Endodermal cell (in vitro differentiated cells): ENCODE results near the gene PLCB1. TPM values are rescaled to one million over a fixed set of nuclear protein-coding genes. Genes with fewer than 3 reads are reported as not detected.

Source experiments
- DNase-seq: peaks from one replicate; pipeline ENCODE4 v3.0.0-alpha.2; 2017
- H3K27ac ChIP-seq: 2 replicates; pipeline ENCODE4 v1.5.1; 2013; ENCODE audit warnings: mild to moderate bottlenecking, low read depth, low read length, moderate library complexity
- H3K27me3 ChIP-seq: 2 replicates; pipeline ENCODE4 v1.6.1; 2013; ENCODE audit warnings: mild to moderate bottlenecking, low read length, moderate library complexity; ENCODE audit not compliant: insufficient read depth, control insufficient read depth, poor library complexity, severe bottlenecking
- H3K36me3 ChIP-seq: 2 replicates; pipeline ENCODE4 v1.7.0; 2013; ENCODE audit warnings: mild to moderate bottlenecking, low read length, moderate library complexity; ENCODE audit not compliant: control insufficient read depth, insufficient read depth
- H3K4me1 ChIP-seq: one replicate; pipeline ENCODE4 v1.7.0; 2013; ENCODE audit warnings: low read length; ENCODE audit not compliant: control insufficient read depth, insufficient read depth
- H3K4me3 ChIP-seq: 2 replicates; pipeline ENCODE4 v1.5.1; 2013; ENCODE audit warnings: mild to moderate bottlenecking, low read length, moderate library complexity
- H3K9ac ChIP-seq: 2 replicates; pipeline ENCODE4 v1.6.1; 2013; ENCODE audit warnings: mild to moderate bottlenecking, low read length, moderate library complexity; ENCODE audit not compliant: poor library complexity, severe bottlenecking; ENCODE audit errors: extremely low read depth
- H3K9me3 ChIP-seq: 2 replicates; pipeline ENCODE4 v1.6.1; 2013; ENCODE audit warnings: mild to moderate bottlenecking, low read length, moderate library complexity; ENCODE audit not compliant: control insufficient read depth
- H3K27ac Mint-ChIP-seq: 2 replicates; pipeline ENCODE4 v1.8.0; 2020; ENCODE audit warnings: mixed read lengths
- H3K27me3 Mint-ChIP-seq: 2 replicates; pipeline ENCODE4 v1.8.0; 2021; ENCODE audit warnings: mild to moderate bottlenecking, mixed read lengths; ENCODE audit not compliant: insufficient read depth
- H3K36me3 Mint-ChIP-seq: 2 replicates; pipeline ENCODE4 v1.8.0; 2020; ENCODE audit warnings: low read depth, mixed read lengths
- H3K4me1 Mint-ChIP-seq: 2 replicates; pipeline ENCODE4 v1.8.0; 2020; ENCODE audit warnings: mixed read lengths
- H3K4me3 Mint-ChIP-seq: 2 replicates; pipeline ENCODE4 v1.8.0; 2020; ENCODE audit warnings: mild to moderate bottlenecking, moderate library complexity, mixed read lengths
- H3K9me3 Mint-ChIP-seq: 2 replicates; pipeline ENCODE4 v1.8.0; 2020; ENCODE audit warnings: mild to moderate bottlenecking, mixed read lengths
- WGBS, 2 experiments: methylation state at CpG; one replicate each; pipeline versions ENCODE4 v1.1.5 to v1.1.7; 2013; ENCODE audit warnings: missing lambda C conversion rate in 2 of 2, mixed read lengths in 1 of 2; ENCODE audit not compliant: insufficient coverage in 1 of 2, insufficient read length in 1 of 2; 5-methylcytosine and 5-hydroxymethylcytosine counted together
- total RNA-seq, 2 donors: library from RNA; stranded (reverse); fragmentation: NEBNext Ultra II Directional in 1 of 2; extraction: Animal tissue kit (Norgen Biotek cat#: 25700) in 1 of 2; gene quantifications; 2 replicates in 1 of 2; 3 replicates in 1 of 2; pipeline ENCODE4 v1.2.1, GENCODE V29; 2021
- TF ChIP-seq, protein P1 (sequence below): fragments of 200-600 bp; sonication (generic); conservative IDR thresholded peaks from 2 replicates; pipeline ENCODE4 v1.5.0; 2021; ENCODE audit warnings: antibody characterized with exemption, mild to moderate bottlenecking

Gene PLCB1
- total RNA-seq, 2 donors from 2014 or later = 15.3 to 16.5 TPM

DNA sequence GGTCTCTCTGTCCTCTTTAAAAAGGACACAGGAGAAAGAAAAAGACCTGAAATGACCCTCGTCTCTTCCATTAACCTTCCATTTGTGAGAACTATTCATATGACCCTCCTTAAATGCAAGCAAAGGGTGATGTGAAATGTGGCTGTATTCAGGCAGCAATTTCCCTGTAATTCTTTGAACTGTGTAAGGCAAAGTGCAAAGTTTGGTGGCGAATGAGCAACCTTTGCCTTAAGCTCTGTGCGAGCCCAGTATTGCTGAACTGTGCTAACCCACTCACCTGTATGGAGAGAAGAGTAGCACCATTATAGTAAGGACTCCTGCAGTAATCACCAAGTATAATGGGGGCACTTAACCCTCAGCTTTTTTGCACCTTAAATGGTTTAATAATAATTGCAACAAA lies 223.4 kb downstream of the PLCB1 start:
- no peak overlapping the region for H3K4me3 ChIP-seq
- H3K27me3 Mint-ChIP-seq = no peaks in the 10 kb centered on the region
- TF ChIP-seq, protein P1, sequence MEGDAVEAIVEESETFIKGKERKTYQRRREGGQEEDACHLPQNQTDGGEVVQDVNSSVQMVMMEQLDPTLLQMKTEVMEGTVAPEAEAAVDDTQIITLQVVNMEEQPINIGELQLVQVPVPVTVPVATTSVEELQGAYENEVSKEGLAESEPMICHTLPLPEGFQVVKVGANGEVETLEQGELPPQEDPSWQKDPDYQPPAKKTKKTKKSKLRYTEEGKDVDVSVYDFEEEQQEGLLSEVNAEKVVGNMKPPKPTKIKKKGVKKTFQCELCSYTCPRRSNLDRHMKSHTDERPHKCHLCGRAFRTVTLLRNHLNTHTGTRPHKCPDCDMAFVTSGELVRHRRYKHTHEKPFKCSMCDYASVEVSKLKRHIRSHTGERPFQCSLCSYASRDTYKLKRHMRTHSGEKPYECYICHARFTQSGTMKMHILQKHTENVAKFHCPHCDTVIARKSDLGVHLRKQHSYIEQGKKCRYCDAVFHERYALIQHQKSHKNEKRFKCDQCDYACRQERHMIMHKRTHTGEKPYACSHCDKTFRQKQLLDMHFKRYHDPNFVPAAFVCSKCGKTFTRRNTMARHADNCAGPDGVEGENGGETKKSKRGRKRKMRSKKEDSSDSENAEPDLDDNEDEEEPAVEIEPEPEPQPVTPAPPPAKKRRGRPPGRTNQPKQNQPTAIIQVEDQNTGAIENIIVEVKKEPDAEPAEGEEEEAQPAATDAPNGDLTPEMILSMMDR = no peak
- peaks cover 23% of the 10 kb centered on the region for H3K4me1 Mint-ChIP-seq
- H3K36me3 Mint-ChIP-seq = no peaks in the 10 kb centered on the region
- H3K27ac ChIP-seq = no peak overlapping the region
- H3K36me3 ChIP-seq = no peaks in the 10 kb centered on the region
- H3K4me1 ChIP-seq = peaks cover 9% of the 10 kb centered on the region
- WGBS, 2 experiments = 87 to 88% methylated on average over 2 to 3 of the region's 3 CpGs
- H3K9ac ChIP-seq = no peak overlapping the region
- no peak overlapping the region for H3K4me3 Mint-ChIP-seq
- DNase-seq = no peak
- peaks cover 3% of the 10 kb centered on the region for H3K9me3 ChIP-seq
- no peaks in the 10 kb centered on the region for H3K9me3 Mint-ChIP-seq
- no peak overlapping the region for H3K27ac Mint-ChIP-seq
- H3K27me3 ChIP-seq = no peaks in the 10 kb centered on the region

DNA sequence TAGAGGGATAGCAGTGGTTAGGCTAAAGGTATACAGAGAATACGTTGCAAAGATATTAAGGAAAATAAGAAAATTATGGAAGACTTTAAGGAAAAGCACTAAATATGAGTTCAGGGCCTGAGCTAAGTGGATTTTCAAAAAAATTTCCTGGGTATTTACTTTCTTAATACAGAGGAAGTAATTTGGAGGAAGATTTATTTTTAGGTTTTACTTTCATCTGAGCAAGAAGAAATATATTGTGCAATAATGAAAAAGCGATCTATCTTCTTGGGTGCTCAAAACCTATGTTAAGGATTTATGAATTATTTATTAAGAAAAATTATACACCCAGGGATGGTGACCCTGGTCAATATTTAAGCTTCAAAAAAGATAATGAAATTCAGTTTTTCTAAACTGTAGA lies 224.7 kb downstream of the PLCB1 start:
- WGBS, 2 experiments = 92 to 97% methylated on average over 1 to 2 of the region's 2 CpGs

DNA sequence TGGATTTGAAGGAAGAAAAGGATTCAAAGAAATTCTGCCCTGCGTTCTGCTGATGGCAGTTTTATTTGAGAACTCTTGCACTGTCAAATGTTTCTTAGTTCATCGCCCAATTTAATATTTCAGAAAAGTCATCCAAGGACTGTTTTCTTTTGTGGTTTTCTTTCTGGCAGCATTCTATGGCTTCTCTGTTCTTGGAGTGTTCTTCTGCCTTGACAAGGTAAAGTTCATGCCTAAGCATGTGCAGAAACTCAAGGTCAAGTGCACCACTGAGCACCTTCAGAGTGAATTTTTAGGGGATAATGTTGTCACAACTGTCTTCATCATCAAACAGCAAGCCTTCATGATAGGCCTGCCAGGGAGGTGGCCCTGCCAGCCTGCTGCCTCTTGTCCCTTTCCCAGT lies 225.6 kb downstream of the PLCB1 start:
- H3K36me3 Mint-ChIP-seq = no peaks in the 10 kb centered on the region
- Histone ChIP-seq H3K27ac (no peak overlapping the region), H3K9ac (no peak overlapping the region), H3K9me3 (no peaks in the 10 kb centered on the region), H3K36me3 (no peaks in the 10 kb centered on the region), H3K4me3 (no peak overlapping the region), H3K4me1 (peaks cover 23% of the 10 kb centered on the region), H3K27me3 (no peaks in the 10 kb centered on the region)
- H3K9me3 Mint-ChIP-seq = no peaks in the 10 kb centered on the region
- no peak for DNase-seq
- H3K4me3 Mint-ChIP-seq = no peak overlapping the region
- H3K27me3 Mint-ChIP-seq = no peaks in the 10 kb centered on the region
- H3K4me1 Mint-ChIP-seq = peaks cover 34% of the 10 kb centered on the region
- no peak overlapping the region for H3K27ac Mint-ChIP-seq
- 83 to 97% methylated on average over 2 of the region's 2 CpGs for WGBS, 2 experiments
- TF ChIP-seq, protein P1 = no peak

More for the DNA sequence above, 224.7 kb downstream of the PLCB1 start:
- Histone ChIP-seq H3K4me1 (peaks cover 22% of the 10 kb centered on the region), H3K9me3 (no peaks in the 10 kb centered on the region), H3K4me3 (no peak overlapping the region), H3K27ac (no peak overlapping the region), H3K9ac (no peak overlapping the region), H3K36me3 (no peaks in the 10 kb centered on the region), H3K27me3 (no peaks in the 10 kb centered on the region)
- no peak for DNase-seq
- Mint-ChIP-seq H3K27ac (no peak overlapping the region), H3K4me3 (no peak overlapping the region), H3K9me3 (no peaks in the 10 kb centered on the region), H3K27me3 (no peaks in the 10 kb centered on the region), H3K36me3 (no peaks in the 10 kb centered on the region), H3K4me1 (peaks cover 35% of the 10 kb centered on the region)
- TF ChIP-seq, protein P1 = no peak
